NCI-H2171 treated with DMSO at 0.1 percent for 48 hours (cell line): ENCODE measurements around the gene RRP9.

ENCODE experiments used
- DNase-seq: peaks from one replicate; lab custom pipeline; 2025; lab: John Stamatoyannopoulos, UW

The RRP9 gene

DNA sequence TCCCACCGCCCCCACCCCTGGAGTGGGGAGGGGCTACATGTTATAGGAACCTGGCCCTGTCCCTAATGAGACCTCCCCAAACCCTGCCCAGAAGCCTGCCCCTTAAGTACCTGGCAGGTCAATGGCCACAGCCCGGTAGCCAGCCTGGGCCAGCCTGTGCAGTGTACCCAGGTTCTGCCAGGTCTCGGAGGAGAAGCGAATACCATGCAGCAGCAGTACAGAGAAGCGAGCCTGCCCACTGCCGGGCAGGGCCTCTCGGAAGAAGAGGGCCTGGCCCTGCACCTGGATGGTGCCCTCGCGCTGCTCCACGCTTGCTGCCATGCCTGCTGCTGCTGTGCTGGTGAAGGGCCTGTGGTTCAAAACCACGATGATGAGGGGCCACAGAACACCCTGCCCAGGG lies 29.6 kb upstream of the RRP9 start:
- no peak for DNase-seq

DNA sequence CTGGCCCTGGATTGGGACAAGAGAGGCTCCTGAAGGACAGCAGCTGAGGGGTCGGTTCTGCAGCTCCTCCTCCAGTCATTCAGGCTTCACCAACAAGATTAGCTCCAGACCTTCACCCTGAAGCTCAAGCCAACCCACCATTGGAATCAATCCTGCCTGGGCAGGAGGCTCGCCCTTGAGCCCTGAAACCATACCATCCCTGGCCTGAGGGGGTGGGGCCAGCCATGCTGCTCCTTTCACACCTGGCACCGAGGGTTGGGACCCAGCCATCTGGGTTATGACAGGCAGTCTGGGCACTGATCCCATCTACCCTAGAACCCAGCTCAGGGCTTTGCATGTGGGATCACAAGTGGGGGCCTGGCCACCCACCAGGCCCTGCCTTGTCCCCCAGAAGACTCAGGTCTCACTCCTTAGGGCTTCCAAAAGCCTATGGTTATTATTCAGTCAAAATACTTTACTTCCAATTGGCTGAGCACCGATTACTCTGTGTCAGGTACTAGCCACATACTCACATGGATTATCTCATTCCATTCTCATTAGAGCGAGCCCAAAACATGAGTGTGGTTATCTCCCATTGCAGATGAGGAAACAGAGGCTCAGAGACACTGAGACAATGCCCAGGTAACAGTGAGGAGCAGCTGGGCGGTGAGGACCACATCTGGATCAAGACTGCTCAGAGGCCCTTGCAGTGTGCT lies 29.0 kb upstream of the RRP9 start:
- DNase-seq = no peak

DNA sequence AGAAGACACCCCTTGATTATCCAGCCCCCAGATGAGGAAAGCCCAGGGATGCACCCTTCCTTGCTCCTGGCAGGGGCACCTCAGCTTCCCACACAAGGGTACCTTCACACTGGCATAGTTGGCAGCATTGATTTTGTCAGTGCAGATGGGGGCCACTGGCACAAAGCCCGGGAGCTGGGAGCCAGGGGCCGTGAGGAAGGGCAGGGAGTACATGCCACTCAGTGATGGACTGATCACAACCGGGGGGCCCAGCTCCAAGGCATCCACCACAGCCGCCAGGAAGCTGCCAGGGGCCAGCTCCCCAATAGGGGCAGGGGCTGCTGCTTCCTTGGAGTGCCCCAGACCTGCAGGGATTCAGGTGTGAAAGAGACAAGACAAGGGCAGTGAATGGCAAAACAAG lies 28.1 kb upstream of the RRP9 start:
- no peak for DNase-seq

DNA sequence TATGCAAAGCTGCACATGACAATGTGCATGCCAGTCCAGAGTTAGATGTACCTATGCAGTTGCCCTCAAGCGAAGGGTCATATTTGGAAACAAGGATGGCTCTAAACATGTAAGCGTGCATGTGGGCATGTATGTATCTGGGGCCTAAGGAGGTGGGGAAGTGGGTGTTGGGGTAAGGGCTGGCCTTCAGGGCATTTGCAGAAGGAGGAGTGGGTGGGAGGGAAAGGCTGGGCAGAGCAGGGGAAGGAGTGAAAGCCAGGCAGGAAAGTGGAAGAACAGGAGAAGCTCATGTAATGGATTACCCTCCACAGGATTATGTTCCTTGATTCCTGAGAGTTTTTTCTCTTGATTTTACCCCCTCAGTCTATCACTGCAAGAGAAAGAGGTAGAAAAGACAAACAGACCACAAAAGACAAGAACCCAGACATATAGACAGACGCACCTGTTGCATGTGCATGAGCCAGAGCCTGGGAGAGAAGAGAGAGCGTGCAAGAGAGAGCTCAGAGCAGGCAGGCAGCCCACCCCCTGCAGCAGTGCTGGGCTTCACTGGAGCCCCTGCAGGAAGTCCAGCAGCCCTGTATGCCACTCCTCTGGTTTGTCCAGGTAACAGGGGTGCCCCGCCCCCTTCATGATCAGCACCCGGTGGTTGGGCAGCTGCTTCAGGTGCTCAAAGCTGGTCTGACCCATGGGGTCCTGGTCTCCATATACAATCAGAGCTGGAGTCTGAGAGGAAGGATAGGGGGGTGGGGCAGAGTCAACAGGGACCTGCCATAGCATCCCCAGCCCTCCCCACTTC lies 27.4 kb upstream of the RRP9 start:
- DNase-seq = no peak

DNA sequence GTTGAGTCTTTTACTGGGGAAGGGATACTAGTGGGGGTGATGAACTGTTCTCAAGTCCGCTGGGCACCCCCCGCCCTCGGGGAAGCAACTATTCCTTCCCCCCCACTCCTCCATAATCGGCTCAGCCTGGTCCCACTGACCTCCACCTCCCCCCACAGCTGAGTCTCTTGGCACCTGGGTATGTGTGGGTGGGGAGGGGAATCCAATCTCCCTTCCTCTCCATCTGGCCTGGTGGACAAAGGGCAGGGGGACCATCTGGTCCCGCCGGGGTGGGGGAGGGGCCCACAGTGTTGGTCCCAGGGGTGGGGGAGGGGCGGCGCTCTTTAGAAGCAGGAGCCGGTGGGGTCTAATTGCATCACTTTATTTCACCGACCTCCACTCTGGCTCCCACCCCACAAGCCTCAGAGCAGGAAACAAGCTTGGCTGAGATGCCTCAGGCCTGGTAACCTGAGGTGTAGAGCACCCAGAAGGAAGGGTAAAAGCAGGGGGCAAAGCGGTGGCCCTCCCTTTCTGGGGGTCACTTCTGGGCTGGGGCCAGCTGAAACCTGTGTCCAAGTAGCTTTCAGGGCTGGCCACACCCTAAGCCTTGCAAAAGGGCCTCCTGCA lies 26.6 kb upstream of the RRP9 start:
- no peak for DNase-seq

DNA sequence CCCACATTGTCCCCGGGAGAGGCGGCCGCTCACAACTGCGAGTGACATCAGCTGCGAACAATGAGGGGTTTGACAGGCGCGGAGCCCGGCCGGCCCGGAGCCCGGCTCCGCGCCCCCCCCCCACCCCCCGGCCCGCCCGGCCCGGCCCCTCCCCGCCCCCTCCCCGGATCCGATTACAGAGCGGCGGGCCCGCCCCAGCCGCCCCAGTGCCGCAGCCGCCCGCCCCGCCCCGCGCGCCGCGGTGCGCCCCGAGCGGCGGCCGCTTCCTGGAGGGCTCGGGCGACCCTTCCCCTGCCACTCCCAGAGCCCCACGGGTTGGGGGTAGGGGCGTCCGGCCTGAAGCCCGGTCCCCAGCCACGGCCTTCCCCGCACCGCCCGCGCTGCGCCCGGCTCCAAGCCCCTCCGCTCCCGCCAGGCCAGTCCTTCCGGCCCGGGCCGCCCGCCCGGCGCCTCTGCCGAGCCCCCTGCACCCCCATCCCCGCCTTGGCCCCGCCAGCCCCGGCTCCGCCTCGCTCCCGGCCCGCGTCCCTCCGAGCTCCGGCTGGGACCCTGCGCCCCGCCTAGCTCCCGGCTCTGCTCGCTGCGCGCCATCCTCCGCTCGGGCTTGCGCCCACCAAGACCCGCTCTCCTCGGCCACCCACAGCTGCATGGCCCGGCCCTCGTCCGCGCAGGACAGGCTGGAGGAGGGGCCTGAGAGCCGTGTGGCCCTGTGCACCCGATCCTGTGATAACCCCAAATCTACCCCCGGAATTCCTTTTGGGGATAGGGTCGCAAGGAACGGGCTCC lies 25.9 kb upstream of the RRP9 start, which contains the start of gene PCBP4:
TSS of gene PCBP4 (minus strand) at position 71 of the 786 bp plus-strand sequence. CDS start 6,214 bp downstream, outside the sequence.
- DNase-seq = peak; percentile 14

DNA sequence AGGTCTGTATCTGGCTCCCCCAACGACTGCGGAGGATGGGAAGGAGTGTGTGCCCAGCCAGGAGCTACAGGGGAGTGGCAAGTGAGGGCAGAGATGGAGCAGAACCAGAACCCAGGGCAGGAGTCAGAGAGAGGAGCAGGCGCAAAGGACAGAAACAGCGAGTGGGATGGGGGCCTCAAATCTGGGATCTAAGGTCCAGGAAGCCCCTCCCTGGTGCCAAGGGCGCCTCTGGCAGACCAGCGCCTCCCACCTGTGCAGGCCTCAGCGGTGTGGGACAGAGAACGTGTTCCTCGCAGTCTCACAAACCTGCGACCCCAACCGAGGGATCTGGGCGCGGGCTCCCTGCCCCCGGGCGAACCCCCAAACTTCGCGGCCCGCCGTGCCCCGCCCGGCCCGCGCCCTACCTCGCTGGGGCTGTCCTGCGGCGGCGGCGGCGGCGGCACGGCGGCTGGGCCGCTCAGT lies 25.2 kb upstream of the RRP9 start:
- DNase-seq = peak; percentile 16

DNA sequence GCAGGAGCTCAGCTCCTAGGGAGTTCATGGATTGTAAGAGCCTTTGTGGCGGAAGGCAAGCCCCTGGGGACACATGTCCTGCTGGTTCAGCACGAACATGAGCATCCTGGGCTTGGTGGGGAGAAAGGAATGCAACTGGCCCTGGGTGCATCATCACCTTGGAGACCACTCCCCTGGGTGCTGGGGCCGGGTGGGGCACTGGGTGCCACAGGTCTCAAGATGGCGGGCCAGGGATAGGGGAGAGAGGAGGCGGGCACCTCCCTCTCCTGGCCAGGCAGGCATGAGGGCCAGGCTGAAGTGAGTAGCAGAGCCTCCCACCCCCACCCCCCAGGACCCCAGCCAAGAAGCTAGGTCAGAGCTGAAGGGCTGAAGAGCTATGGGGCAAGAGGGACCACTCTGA lies 24.8 kb upstream of the RRP9 start:
- DNase-seq = no peak

DNA sequence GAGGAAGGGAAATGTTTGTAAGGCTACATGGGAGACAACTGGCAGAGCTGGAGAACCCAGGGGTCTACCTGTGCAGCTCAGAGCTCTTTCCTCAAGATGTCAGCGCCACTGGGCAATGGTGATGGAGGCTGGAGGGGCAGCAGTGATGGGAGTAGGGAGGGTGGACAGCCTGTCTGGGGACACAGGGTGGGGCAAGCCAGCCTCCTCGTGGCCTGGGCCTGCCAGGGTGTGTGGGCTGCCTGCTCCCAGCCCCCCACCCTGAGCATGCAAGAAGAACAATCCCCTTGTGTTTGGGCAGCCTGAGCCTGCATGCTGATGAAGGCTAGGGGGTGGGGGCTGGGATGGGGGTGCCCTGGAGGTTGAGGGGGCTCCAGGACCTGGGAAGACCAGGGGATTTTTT lies 24.3 kb upstream of the RRP9 start:
- no peak for DNase-seq

DNA sequence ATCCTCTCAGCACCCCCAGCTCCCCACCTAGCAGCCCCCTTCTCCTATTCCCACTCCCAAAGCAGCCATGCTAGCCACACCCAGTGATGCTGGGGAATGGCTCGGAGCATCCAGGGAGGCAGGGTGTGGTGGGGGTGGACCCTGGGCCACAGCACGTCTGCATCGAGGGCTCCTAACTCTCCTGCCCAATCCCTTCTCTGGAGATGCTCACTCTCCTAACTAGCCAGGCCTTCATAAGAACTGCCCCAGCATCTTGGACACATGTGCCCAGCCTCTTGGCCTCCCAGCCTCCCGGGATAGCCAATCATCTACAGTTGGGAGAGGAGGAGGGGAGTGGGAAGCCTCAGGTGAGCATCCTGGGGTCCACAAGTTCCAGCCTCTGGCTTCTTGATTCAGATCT lies 22.8 kb upstream of the RRP9 start:
- no peak for DNase-seq

DNA sequence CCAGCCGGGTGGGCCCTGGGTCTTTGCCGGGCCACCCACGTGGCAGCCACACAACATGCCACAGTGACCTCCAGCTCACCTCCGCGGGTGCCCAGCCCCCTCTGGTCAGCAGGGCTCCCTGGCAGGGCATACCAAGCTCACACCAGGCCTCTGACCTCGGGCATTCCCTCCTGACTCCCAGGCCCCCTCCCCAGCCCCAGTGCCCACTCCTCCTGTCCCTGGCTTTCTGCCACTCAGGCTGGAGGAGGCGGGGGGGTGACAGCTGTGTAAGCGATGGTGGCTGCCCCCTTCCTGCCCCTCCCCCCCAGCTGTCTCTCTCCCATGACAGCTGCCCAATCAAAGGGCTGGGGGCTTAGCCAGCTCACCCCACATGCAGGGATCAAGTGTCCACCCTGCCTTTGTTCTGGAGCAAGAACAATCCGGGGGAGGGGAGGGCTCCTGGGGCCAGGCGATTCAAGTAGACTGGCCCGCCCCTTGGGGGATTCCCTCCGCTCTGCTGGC lies 22.3 kb upstream of the RRP9 start:
- DNase-seq = peak; percentile 23

DNA sequence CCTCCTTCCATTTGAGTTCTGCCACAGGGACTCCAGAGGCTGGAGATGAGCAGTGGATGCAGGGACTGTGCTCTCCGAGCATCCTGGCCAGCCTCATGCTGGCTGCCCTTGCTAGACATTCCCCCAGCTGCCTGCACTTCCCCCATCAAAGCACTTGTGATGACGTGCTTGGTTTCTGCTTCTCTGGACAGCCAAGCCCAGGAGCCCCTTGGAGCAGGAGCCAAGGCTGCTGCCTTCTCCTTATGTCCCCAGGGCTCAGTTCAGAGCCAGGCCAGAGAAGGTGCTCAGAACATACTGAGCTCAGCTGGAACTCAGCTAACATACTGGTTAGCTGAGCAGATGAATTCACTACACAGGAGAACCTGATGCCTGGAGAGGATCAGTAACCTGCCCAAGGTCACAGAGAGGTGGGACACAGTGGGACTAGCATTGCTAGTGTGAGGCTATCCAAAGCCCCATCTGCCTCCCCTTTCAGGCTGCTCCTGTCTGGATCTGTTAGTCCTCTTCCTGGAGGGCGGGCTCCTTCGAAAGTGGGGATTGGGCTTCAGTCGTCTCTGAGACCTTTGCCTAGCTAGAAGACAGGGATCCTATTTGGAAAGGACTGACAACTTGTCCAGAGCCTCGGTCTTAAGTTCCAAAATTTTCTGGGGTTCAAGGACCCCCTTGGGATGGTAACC lies 21.3 kb upstream of the RRP9 start:
- DNase-seq = no peak

DNA sequence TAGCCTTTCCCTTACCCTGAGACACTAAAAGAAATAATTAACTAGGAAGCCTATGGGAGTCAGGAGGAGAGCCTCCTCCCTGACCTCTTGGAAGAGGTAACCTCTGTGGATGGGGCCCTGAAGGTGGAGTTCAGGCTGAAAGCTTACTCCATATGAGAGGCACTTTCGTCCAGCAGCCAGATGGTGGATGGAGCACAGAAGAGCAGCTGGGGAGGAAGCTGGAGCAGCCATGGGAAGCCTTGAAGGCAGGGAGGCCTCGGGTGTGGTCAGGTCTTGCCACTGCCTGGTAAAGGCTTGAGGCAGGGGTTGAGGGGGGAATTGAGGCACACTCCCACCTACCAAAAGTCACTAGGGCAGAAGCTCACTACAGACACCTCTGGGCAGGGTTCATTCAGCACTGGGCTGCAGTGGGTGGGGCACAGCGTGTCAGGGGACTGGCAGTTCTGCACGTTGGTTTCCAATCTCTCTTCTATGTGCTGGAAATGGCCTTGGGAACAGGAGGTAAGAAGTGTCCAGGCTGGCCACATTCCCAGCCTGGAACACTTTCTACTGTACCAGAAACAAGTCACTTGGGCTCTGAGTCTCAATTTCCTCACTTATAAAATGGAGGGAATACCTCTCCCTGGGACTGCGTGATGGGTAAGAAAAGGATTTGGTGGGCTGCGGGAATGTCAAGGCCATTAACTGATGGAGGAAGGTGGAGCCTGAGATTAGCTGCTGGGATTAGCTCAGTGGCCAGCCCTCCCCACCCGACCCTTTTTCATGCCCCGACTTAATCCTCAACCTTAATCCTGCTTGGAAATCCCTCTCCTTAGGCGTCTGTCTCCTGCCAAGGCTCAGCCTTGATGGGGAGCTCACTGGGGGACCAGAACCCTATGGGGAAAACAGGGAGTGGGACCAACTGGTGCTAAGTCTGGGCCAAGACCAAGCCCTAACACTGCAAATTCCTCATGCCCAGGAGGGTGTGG lies 20.2 kb upstream of the RRP9 start:
- no peak for DNase-seq

DNA sequence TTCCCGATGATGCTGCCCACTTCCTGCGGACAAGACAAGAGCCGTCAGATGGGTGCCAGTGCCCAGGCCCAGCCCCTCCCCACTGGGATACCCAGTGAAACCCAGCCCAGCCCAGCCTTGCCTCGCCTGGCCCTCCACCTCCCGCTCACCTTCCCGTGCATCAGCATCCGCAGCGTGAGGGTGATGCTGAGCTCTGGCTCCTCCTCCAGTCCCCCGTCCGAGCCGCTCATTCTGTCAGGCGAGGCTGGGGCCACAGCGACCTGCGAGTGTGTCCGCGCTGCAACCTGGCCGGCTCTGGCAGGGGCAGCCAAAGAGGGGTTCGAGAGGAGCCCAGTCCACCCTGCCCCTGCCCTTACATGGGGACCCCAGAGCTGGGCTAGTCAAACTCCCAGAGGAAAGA lies 19.3 kb upstream of the RRP9 start:
- no peak for DNase-seq

DNA sequence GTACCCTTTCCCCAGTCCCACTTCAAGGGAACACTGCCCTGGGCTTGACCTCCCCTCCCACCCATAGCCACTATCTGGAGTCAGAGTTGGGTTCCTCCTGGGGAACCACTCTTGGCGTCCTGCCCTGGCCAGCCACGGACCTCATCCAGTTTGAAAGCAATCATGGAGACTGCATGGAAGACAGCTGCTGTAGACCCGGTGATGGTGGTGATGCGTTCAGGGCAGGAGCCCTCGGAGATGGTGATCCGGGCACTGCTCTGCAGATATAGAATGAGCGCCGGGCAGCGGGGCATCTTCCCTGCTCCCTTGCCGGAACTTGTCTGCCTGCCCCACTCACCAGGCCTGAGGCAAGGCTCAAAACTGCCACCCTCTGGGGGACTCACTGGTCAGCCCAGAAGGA lies 18.7 kb upstream of the RRP9 start:
- DNase-seq = no peak

DNA sequence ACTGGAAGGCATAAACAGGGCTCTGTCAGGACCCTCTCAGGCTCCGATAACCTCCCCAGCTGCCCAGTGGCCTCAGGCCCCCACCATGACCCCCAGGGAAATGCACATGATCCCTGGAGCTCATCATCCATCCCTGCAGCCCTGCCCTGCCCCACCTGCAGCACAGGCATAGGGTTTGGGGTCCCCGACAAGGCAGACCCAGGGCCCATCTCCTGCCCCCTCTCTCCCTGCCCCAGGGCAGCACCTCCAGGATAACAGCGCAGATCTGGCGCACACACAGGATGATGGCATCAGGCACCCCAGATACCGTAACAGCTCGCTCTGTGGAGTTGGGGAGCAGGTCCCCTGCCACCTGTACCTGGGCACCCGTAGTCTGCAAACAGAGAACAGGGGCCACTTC lies 17.9 kb upstream of the RRP9 start:
- no peak for DNase-seq

DNA sequence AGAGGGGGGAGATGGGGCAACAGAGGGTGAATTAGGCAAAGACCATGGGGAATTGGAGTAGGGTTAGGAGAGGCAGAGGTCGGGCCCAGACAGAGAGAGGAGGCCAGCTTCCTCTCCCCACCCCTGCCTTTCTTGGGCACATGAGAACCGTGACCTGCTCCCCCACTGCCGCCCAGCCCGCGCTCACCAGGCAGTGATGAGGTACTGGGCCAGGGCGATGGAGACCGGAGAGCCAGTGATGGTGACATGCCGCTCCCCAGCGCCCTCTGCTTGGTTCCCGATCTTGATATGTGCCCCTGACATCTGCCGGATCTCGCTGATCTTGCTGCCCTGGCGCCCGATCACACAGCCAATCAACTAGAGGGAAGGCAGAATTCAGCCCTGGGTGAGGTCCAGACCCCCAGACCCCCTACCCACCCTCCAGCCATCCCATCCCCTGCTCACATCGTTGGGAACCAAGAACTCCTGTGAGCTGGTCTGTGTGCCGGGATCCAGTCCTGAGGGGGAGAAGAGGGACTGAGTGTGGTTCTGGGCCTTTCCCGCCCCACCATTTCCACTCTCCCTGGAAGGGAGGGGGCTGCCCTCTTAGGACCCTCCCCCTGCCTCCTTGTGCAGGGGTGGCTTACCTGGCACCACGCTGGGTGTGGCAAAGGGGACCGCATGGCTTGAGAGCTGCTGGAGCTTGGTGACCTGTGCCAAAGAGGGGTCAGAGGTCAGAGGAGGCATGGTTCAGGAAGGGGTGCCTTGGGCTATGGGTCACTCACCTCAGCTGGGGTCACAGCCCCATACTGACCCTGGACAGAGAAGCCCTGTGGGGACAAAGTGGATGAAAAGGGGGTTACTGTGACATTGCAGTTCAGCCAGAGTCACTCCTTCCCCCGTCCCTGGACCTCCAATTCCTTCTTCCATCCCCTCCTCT lies 17.2 kb upstream of the RRP9 start:
- no peak for DNase-seq

DNA sequence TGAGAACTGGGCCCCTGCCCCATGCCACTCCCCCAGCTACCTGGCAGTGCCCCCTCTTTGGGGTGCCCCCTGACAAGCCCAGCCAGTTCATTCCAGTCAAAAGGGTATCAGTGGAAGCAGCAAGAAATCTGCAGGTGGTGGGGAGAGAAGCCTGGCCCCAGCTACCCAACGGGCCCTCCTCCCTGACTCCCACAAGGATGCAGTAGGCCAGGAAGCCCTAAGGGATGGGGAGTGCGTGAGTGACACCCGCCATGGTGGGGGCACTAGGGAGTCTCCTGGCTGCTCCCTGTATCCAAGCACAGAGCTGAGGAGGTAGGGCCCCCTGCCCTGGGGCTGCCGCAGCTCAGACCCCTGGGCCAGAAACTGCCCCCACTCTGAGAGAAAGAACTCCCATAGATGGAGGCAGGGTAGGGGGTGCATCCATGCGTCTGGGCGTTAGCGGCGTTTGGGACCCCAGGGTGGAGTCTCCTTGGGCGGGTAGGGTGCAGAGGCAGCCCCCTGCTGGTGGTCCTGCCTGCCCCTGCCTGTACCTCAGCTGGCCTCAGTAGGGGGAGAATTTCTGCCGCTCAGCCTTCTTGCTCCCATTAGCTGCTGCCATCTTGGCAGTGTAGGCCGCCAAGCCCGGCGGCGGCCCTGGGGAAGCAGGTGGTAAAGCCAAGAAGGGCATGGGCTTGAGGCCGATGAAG lies 16.0 kb upstream of the RRP9 start:
- no peak for DNase-seq
